ENCODE results near the gene KAT2B.
"Not testable (repeated sequence)": the region's sequence is repeated elsewhere in the genome, so short reads cannot be mapped to it uniquely, and the experiment has no call there.

The KAT2B gene

GRCh38 chr3:20042331-20042730 is 2.1 kb downstream of the KAT2B start:
- H3K4me3 ChIP-seq (ENCODE audit: low read depth, low read length): no peak overlapping the region
- no peak for DNase-seq (ENCODE audit: low read depth)
- no peak for TF ChIP-seq CTCF (IDR thresholded peaks at IDR 0.05; ENCODE audit: control insufficient read depth, extremely low read depth, insufficient read depth)

- no peak for DNase-seq (ENCODE audit: low read depth)
- H3K4me3 ChIP-seq (ENCODE audit: low read depth, low read length): no peak overlapping the region
- TF ChIP-seq CTCF (IDR thresholded peaks at IDR 0.05; ENCODE audit: control insufficient read depth, extremely low read depth, insufficient read depth): no peak
These were observed 3.1 kb downstream of the KAT2B start for GRCh38 chr3:20043396-20043795.

- no peak overlapping the region for H3K4me3 ChIP-seq (ENCODE audit: low read depth, low read length)
- TF ChIP-seq CTCF (IDR thresholded peaks at IDR 0.05; ENCODE audit: control insufficient read depth, extremely low read depth, insufficient read depth): no peak
These were observed 3.6 kb downstream of the KAT2B start for GRCh38 chr3:20043825-20044224.

GRCh38 chr3:20045141-20045540 is 4.9 kb downstream of the KAT2B start:
- H3K4me3 ChIP-seq (ENCODE audit: low read depth, low read length); DNase-seq (ENCODE audit: low read depth): not testable (repeated sequence)

More at GRCh38 chr3:20043825-20044224, 3.6 kb downstream of the KAT2B start:
- no peak for DNase-seq (ENCODE audit: low read depth)

GRCh38 chr3:20046556-20046955 is 6.3 kb downstream of the KAT2B start:
- H3K4me3 ChIP-seq (ENCODE audit: low read depth, low read length): no peak overlapping the region
- no peak for DNase-seq (ENCODE audit: low read depth)
- no peak for TF ChIP-seq CTCF (IDR thresholded peaks at IDR 0.05; ENCODE audit: control insufficient read depth, extremely low read depth, insufficient read depth)

- no peak for DNase-seq (ENCODE audit: low read depth)
- H3K4me3 ChIP-seq (ENCODE audit: low read depth, low read length): no peak overlapping the region
- no peak for TF ChIP-seq CTCF (IDR thresholded peaks at IDR 0.05; ENCODE audit: control insufficient read depth, extremely low read depth, insufficient read depth)
These were observed 7.1 kb downstream of the KAT2B start for GRCh38 chr3:20047341-20047779.

GRCh38 chr3:20047976-20048883 is 8.0 kb downstream of the KAT2B start:
- no peak overlapping the region for H3K4me3 ChIP-seq (ENCODE audit: low read depth, low read length)
- TF ChIP-seq CTCF (IDR thresholded peaks at IDR 0.05; ENCODE audit: control insufficient read depth, extremely low read depth, insufficient read depth): no peak
- DNase-seq (ENCODE audit: low read depth): no peak
